ENCODE data around the gene CTNNA3.

Gene CTNNA3

DNA sequence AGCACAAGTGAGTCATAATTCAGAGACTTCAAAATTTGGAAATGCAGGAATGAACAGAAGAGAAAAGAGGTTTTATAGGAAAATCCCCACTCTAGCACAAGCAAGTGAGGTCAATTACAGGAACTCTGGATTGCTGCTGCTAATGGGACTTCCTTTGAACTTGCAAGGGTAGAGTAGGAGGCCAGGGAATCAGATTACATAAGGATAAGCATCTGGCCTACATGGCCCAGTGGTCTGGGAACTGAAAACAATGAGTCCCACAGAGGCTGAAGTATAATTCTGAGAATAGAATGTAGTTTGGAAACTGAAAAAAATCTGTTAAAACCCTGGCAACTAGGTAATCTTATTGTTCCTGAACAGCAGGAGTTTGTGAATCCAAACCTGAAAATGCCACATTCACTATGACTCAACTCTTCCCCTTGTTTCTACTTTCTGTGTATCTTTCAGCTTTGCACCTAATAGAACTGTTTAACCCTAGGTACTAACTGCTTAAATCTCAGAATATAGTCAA is 66.5 kb downstream of the CTNNA3 start:
- Histone ChIP-seq H2AFZ (ENCODE audit: low read depth, low read length, severe bottlenecking) (no peak overlapping the region), H3K27ac (ENCODE audit: low read depth, low read length) (no peak overlapping the region), H3K9ac (ENCODE audit: low read length) (no peak overlapping the region), H4K20me1 (ENCODE audit: low read depth, low read length) (no peaks in the 10 kb centered on the region), H3K36me3 (ENCODE audit: low read length) (no peaks in the 10 kb centered on the region), H3F3A (ENCODE audit: insufficient read depth) (no peaks in the 10 kb centered on the region), H3K9me2 (replicated peaks; ENCODE audit: insufficient read depth, low read length) (no peaks in the 10 kb centered on the region), H3K4me2 (ENCODE audit: low read depth, low read length, poor library complexity, severe bottlenecking) (no peak overlapping the region), H3K27me3 (ENCODE audit: low read length) (no peaks in the 10 kb centered on the region), H3K9me3 (ENCODE audit: insufficient read depth, low read length) (no peaks in the 10 kb centered on the region), H3K4me3 (ENCODE audit: insufficient read depth, low read length, poor library complexity, severe bottlenecking) (no peak overlapping the region), H3K79me2 (ENCODE audit: insufficient read depth, low read length) (no peaks in the 10 kb centered on the region)
- TF ChIP-seq, protein P1, sequence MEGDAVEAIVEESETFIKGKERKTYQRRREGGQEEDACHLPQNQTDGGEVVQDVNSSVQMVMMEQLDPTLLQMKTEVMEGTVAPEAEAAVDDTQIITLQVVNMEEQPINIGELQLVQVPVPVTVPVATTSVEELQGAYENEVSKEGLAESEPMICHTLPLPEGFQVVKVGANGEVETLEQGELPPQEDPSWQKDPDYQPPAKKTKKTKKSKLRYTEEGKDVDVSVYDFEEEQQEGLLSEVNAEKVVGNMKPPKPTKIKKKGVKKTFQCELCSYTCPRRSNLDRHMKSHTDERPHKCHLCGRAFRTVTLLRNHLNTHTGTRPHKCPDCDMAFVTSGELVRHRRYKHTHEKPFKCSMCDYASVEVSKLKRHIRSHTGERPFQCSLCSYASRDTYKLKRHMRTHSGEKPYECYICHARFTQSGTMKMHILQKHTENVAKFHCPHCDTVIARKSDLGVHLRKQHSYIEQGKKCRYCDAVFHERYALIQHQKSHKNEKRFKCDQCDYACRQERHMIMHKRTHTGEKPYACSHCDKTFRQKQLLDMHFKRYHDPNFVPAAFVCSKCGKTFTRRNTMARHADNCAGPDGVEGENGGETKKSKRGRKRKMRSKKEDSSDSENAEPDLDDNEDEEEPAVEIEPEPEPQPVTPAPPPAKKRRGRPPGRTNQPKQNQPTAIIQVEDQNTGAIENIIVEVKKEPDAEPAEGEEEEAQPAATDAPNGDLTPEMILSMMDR (IDR thresholded peaks at IDR 0.05; ENCODE audit: insufficient read depth, low read length, poor library complexity, severe bottlenecking): no peak
- no peak for TF ChIP-seq EZH2phosphoT487 (conservative IDR thresholded peaks at IDR 0.05; ENCODE audit: low read length)

DNA sequence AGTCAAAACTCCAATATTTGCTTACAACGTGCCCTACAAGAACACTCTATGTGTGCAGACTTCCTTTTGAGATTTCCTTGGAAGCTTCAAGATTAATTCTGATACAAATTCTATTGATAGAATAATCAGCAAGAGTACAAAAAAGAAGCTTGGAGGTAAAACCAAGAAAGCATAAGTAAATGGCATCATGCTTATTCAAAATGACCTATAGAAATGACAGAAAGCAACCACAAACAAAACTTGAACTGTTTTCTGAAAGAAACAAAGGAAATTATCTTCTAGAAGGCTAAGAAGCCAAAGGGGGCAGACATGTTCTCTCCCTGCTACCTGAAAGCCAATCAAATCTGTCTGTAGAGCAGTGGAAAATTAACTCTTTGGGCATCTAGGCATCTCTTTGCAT is 73.0 kb downstream of the CTNNA3 start:
- H3K9me2 ChIP-seq (replicated peaks; ENCODE audit: insufficient read depth, low read length): no peaks in the 10 kb centered on the region
- H3K79me2 ChIP-seq (ENCODE audit: insufficient read depth, low read length): no peaks in the 10 kb centered on the region
- no peak overlapping the region for H3K9ac ChIP-seq (ENCODE audit: low read length)
- no peaks in the 10 kb centered on the region for H3K9me3 ChIP-seq (ENCODE audit: insufficient read depth, low read length)
- no peaks in the 10 kb centered on the region for H3F3A ChIP-seq (ENCODE audit: insufficient read depth)
- H3K4me3 ChIP-seq (ENCODE audit: insufficient read depth, low read length, poor library complexity, severe bottlenecking): no peak overlapping the region
- no peak for TF ChIP-seq EZH2phosphoT487 (conservative IDR thresholded peaks at IDR 0.05; ENCODE audit: low read length)
- TF ChIP-seq, protein P1 (IDR thresholded peaks at IDR 0.05; ENCODE audit: insufficient read depth, low read length, poor library complexity, severe bottlenecking): no peak
- no peak overlapping the region for H2AFZ ChIP-seq (ENCODE audit: low read depth, low read length, severe bottlenecking)
- H3K4me2 ChIP-seq (ENCODE audit: low read depth, low read length, poor library complexity, severe bottlenecking): no peak overlapping the region
- H3K27me3 ChIP-seq (ENCODE audit: low read length): no peaks in the 10 kb centered on the region
- H3K36me3 ChIP-seq (ENCODE audit: low read length): no peaks in the 10 kb centered on the region
- no peak overlapping the region for H3K27ac ChIP-seq (ENCODE audit: low read depth, low read length)
- H4K20me1 ChIP-seq (ENCODE audit: low read depth, low read length): no peaks in the 10 kb centered on the region

DNA sequence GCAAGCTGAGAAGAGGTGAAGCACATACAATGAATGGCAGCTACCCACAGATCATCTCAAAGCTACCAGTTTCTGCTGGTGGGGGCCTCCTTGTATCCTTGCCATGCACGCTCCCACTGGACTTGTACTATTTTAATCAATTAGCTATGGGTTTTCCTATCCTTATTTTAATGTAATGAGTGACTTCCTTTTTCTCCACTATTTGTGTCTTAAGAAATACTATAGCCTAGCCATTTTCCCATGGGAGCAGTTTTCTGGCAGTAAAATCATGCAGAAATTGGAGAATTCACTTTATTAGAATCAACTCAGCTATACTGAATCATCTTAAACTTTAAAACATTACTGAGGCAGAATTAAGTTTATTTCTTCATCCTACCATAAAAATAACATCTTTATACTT is 73.5 kb downstream of the CTNNA3 start:
- H3K4me3 ChIP-seq (ENCODE audit: insufficient read depth, low read length, poor library complexity, severe bottlenecking): no peak overlapping the region
- H3K9me3 ChIP-seq (ENCODE audit: insufficient read depth, low read length): no peaks in the 10 kb centered on the region
- H3K4me2 ChIP-seq (ENCODE audit: low read depth, low read length, poor library complexity, severe bottlenecking): no peak overlapping the region
- H3K36me3 ChIP-seq (ENCODE audit: low read length): no peaks in the 10 kb centered on the region
- H3K27me3 ChIP-seq (ENCODE audit: low read length): no peaks in the 10 kb centered on the region
- H3K79me2 ChIP-seq (ENCODE audit: insufficient read depth, low read length): no peaks in the 10 kb centered on the region
- H4K20me1 ChIP-seq (ENCODE audit: low read depth, low read length): no peaks in the 10 kb centered on the region
- H2AFZ ChIP-seq (ENCODE audit: low read depth, low read length, severe bottlenecking): no peak overlapping the region
- H3K27ac ChIP-seq (ENCODE audit: low read depth, low read length): no peak overlapping the region
- TF ChIP-seq, protein P1 (IDR thresholded peaks at IDR 0.05; ENCODE audit: insufficient read depth, low read length, poor library complexity, severe bottlenecking): no peak
- no peak for TF ChIP-seq EZH2phosphoT487 (conservative IDR thresholded peaks at IDR 0.05; ENCODE audit: low read length)
- no peaks in the 10 kb centered on the region for H3K9me2 ChIP-seq (replicated peaks; ENCODE audit: insufficient read depth, low read length)
- H3F3A ChIP-seq (ENCODE audit: insufficient read depth): no peaks in the 10 kb centered on the region
- no peak overlapping the region for H3K9ac ChIP-seq (ENCODE audit: low read length)
